GM19452 (cell line): ENCODE results near the gene ADISSP.
"Not testable (repeated sequence)": the region's sequence is repeated elsewhere in the genome, so short reads cannot be mapped to it uniquely, and the experiment has no call there.

ENCODE experiments used
- ATAC-seq: cut with Tn5 transposase; IDR thresholded peaks from one replicate; pipeline ENCODE4 v1.9.1; 2021; ENCODE audit not compliant: unreplicated experiment

The ADISSP gene

DNA sequence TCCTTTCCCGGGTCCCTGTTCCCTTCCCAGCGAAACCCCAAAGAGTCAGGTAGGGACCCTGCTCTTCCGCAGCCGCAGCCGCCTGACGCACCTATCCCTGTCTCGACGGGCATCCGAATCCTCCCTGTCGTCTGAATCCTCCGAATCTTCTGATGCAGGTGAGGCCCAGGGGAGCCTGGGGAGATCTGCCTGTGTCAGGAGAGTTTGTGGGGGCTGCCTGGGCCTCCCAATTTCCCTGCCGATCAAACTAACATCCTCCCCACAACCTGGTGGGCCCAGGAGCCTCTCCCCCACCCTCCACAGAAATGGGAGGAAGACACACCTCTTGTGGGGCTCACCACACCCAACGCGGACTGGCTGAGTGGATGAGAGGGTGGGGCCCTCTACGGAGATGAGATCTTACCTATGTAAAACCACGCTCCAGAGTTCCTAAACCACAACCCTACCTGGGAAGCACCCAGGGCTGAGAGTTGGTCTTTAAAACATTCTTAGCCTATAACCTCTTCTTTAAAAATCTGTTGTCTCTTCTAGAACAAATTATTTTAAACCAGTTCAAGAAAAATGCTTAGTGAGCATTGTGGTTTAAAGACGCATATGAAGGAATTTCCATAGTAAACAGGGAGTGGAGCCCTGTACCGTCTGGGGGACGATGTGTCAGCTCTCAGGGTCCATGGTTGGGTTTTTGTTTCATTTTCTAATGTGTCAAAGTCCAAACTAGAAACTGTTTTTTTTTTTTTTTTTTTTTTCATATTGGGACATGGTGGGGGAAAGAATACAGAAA lies 30.2 kb upstream of the ADISSP start:
- no peak for ATAC-seq

GRCh38 chr20:3797226-3797545 lies 29.6 kb upstream of the ADISSP start:
- ATAC-seq: no peak

GRCh38 chr20:3796477-3797225 lies 29.1 kb upstream of the ADISSP start:
- peak; percentile 4 for ATAC-seq

GRCh38 chr20:3795511-3796468 lies 28.2 kb upstream of the ADISSP start, which contains the start of gene CDC25B:
TSS of gene CDC25B (plus strand) at chr20:3796310. CDS start at chr20:3796532, 222 bp downstream.
- ATAC-seq: peak; percentile 62

GRCh38 chr20:3794701-3795420 lies 27.3 kb upstream of the ADISSP start:
- ATAC-seq: no peak

DNA sequence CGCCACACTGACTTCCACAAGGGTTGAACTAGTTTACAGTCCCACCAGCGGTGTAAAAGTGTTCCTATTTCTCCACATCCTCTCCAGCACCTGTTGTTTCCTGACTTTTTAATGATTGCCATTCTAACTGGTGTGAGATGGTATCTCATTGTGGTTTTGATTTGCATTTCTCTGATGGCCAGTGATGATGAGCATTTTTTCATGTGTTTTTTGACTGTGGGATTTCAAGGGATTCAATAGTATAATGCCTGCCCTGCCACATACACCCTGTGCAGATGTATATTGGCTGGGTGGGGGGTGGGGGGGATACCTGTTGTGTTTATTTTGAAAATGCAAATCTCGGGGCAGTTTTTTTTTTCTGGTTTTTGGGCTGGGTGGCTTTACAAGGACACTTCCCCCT lies 26.6 kb upstream of the ADISSP start:
- not testable (repeated sequence) for ATAC-seq

- not testable (repeated sequence) for ATAC-seq
Measured at GRCh38 chr20:3789201-3789600, 21.6 kb upstream of the ADISSP start.

DNA sequence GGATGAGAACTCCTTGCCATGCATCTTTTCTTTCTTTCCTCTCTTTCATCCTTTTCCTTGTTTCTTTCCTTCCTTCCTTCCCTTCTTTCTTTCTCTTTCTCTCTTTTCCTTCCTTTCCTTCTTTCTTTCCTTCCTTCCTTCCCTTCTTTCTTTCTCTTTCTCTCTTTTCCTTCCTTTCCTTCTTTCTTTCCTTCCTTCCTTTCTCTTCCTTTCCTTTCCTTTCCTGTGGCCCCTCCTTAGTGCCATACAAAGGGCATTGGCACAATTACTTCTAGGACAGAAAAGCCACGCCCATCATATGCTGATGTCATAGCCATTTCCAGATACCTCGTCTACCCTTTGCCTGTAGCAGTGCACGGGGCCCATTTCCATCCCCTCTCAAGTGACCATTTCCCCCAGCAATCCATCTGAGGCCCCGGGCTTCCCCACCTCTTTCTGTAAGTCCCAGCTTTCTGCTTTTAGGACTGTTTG lies 21.2 kb upstream of the ADISSP start:
- no peak for ATAC-seq

DNA sequence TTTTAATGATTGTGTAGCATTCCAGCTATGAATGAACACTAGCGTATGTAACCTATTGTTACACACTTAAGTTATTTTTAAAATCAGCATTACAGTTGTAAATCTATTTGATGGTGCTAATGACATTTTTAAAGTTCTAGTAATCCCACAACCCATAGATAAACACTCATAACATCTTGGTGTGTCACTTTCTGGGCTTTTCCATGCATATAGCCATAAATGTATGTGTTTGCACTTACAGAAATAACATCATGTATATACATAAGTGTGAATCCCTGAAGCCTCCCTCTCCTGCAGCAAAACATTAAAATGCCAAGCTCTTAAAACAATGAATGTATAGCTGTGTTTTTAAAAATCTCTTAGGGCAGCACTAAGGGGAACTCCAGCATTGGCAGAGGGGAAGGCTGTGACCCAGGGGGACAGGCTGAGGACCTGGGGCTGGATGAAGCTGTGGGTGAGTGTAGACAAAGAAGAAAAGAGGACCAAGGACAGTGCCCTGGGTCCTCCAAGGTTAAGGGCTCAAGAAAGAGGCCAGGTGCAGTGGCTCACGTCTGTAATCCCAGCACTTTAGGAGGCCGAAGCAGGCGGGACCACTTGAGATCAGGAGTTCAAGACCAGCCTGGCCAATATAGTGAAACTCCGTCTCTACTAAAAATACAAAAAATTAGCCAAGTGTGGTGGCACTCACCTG lies 19.9 kb upstream of the ADISSP start:
- ATAC-seq: no peak

DNA sequence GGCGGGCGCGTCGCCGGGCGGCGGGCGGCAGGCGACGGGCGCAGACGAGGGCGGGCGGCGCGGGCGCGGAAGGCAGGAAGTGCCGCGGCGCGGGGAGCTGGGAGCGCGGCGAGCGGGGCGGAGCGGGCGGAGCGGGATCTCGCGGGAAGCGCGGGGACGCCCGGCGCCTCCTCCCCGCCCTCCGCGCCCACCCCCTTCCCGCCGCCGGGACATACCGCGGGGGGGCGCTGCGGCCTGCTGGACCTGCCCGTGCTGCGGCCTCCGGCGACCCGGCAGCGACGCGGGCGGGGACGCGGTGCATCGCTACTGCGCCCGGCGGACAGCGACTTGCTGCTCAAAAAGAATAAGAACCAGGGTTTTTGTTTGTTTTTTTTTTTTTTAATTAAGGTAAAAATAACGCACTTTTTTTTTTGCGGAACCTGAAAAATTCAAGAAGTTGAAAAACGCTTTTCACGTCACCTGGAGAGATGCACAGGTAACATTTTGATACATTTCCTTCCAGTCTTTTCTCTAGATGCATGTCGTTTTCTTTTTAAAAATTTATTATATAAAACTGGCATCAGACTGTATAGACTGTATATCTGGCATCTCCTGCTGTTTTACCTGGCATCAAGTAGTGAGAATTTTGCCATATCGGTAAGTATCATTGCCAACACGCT lies 19.2 kb upstream of the ADISSP start, which contains the start of gene CENPB:
Gene CENPB (minus strand): TSS at position 76 of the 659 bp plus-strand sequence. CDS start 257 bp downstream, outside the sequence.
- peak; percentile 75 for ATAC-seq

DNA sequence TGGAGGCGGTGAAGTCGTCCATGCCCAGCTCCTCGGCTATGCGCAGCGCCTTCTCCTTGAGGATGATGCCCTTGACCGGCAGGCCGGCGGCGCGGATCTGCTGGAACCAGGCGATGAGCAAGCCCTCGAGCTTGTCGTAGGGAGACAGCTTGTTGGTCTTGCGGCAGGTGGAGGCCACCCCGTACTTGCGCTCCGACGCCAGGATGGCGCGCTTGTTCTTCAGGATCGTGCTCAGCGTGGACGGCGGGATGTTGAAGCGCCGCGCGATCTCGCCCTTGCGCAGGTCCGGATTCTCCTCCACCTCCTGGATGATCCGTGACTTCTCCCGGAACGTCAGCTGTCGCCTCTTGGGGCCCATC lies 18.6 kb upstream of the ADISSP start:
- peak; percentile 16 for ATAC-seq

GRCh38 chr20:3785240-3786125 lies 17.9 kb upstream of the ADISSP start:
- ATAC-seq: no peak

DNA sequence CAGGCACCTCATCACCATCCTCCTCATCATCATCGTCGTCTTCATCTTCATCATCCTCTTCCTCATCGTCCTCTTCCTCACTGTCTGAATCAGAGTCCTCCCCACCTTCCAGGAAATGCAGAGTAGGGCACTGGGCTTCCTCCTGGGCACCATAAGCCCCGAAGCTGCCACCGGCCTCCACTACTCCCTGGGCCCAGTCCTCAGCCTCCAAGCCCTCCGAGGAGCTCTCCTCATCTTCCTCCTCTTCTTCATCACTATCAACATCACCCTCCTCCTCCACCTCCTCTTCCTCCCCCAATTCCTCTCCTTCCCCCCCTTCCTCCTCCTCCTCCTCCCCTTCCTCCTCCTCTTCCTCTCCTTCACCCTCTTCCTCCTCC lies 17.3 kb upstream of the ADISSP start:
- ATAC-seq: no peak

GRCh38 chr20:3784216-3784853 lies 16.8 kb upstream of the ADISSP start:
- no peak for ATAC-seq

DNA sequence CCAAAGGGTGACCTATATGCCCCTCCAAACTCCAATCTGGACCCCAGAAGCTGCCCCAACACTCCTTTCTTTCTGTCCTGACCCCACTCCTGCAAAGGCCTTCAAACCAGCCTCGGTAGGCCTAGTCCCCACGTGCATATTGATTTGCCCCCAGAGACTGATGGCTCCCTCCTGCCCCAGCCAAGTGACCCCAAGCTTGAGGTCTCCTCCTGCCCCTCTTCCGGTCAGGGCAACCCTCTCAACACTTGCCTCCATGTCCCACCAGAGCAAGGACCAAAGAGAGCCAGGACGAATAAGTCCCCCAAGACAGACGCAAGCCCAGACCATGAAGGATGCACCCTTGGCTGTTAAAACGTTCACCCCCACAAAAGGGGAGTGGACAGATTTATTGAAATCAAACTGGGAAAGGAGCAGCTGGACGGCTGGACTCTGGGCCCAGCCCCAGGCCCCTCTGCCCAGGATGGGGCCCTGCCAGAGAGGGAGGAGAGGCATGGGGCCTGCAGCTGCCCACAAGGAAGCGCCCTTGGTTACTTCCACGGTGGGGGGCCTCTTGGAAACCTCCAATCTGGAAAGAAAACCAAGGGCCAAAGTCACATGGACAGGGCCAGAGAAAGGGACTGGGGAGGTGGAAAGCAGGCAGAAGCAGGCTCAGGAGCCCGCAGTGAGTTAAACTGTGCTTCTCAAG lies 16.1 kb upstream of the ADISSP start:
- no peak for ATAC-seq

GRCh38 chr20:3783068-3783489 lies 15.5 kb upstream of the ADISSP start:
- no peak for ATAC-seq

DNA sequence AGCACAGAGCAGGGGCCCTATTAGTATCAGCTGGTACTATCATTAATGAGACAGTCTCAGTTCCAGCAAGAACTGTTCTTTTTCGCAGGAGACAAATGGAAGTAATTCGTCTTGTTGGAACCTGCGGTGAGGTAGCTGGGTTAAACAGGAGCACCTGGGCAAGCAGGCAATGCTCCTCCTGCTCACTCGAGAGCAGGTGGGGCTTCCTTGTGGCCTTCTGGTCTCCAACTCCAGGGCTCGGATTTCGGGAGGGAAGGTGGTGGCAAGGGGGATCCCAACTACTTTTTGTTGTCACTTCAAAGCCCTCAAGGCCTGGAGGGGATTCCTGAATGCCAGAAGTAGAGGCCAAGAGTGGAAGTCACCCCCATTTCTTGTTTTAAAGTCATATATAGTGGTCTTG lies 15.0 kb upstream of the ADISSP start:
- ATAC-seq: no peak
